HCT116 (cell line): Measurements from ENCODE around the gene PTRHD1.

Experiments
- CEBPB ChIP-seq: IDR thresholded peaks from 2 replicates; pipeline ENCODE4 v1.6.1; 2012; ENCODE audit warnings: low read depth
- CTCF ChIP-seq, 3 experiments: fragments of 200-600 bp in 1 of 3; sonication (generic) in 1 of 3; IDR thresholded peaks in 2 of 3; conservative IDR thresholded peaks in 1 of 3; 2 replicates each; pipeline ENCODE4 v1.5.1; 2012 to 2017; ENCODE audit warnings: low read depth in 2 of 3, low read length in 2 of 3, antibody characterized with exemption in 1 of 3, borderline replicate concordance in 1 of 3, control low read depth in 1 of 3, mild to moderate bottlenecking in 1 of 3, mixed read lengths in 1 of 3, mixed run types in 1 of 3, moderate library complexity in 1 of 3; ENCODE audit not compliant: insufficient read depth in 1 of 3
- ELF1 ChIP-seq: IDR thresholded peaks from 2 replicates; pipeline ENCODE4 v1.6.1; 2012; ENCODE audit warnings: low read depth, borderline replicate concordance
- EZH2 ChIP-seq: fragments of 200-600 bp; sonication (generic); IDR thresholded peaks from 2 replicates; pipeline ENCODE4 v1.6.1; 2017; ENCODE audit warnings: antibody characterized with exemption, mixed run types
- EZH2phosphoT487 ChIP-seq: fragments of 200-600 bp; IDR thresholded peaks from 2 replicates; pipeline ENCODE4 v1.6.1; 2018; ENCODE audit warnings: antibody characterized with exemption, borderline replicate concordance
- JUND ChIP-seq: IDR thresholded peaks from 2 replicates; pipeline ENCODE4 v1.6.1; 2012
- MAX ChIP-seq: IDR thresholded peaks from 2 replicates; pipeline ENCODE4 v1.6.1; 2012
- POLR2A ChIP-seq: IDR thresholded peaks from 2 replicates; pipeline ENCODE4 v1.7.0; 2011; ENCODE audit warnings: borderline replicate concordance; ENCODE audit not compliant: insufficient read depth, insufficient read length; ENCODE audit errors: extremely low read depth
- POLR2AphosphoS5 ChIP-seq: IDR thresholded peaks from 2 replicates; pipeline ENCODE4 v1.6.1; 2011; ENCODE audit warnings: mild to moderate bottlenecking, low read depth, low read length, moderate library complexity

GRCh38 chr2:24836706-24837105, 43.5 kb upstream of the PTRHD1 start:
- TF ChIP-seq JUND: no peak
- no peak for TF ChIP-seq EZH2
- no peak for TF ChIP-seq POLR2A
- no peak for TF ChIP-seq CTCF (IDR thresholded peaks at IDR 0.05 in 2 of 3, conservative IDR thresholded peaks at IDR 0.05 in 1 of 3; ENCODE audit: borderline replicate concordance in 1 of 3, insufficient read depth in 1 of 3, low read depth in 2 of 3, low read length in 2 of 3)
- TF ChIP-seq POLR2AphosphoS5: no peak
- TF ChIP-seq CEBPB: no peak
- no peak for TF ChIP-seq EZH2phosphoT487
- TF ChIP-seq MAX: no peak
- no peak for TF ChIP-seq ELF1
